Activated naive CD4-positive, alpha-beta T cell treated with anti-CD3 and anti-CD28 coated beads, Interleukin-2, amount 50 U/mL, for 24 hours (primary cell): ENCODE data around the gene CSMD2.

Experiments used
- H3K27ac Mint-ChIP-seq: one replicate; pipeline ENCODE4 v1.8.0; 2021; ENCODE audit warnings: mild to moderate bottlenecking, mixed read lengths
- H3K27me3 Mint-ChIP-seq: one replicate; pipeline ENCODE4 v1.8.0; 2021; ENCODE audit warnings: mixed read lengths
- H3K36me3 Mint-ChIP-seq: one replicate; pipeline ENCODE4 v1.8.0; 2021; ENCODE audit warnings: mixed read lengths
- H3K4me1 Mint-ChIP-seq: one replicate; pipeline ENCODE4 v1.8.0; 2021; ENCODE audit warnings: mixed read lengths
- H3K4me3 Mint-ChIP-seq: one replicate; pipeline ENCODE4 v1.8.0; 2021; ENCODE audit warnings: mild to moderate bottlenecking, mixed read lengths
- H3K9me3 Mint-ChIP-seq: one replicate; pipeline ENCODE4 v1.8.0; 2021; ENCODE audit warnings: mixed read lengths

CSMD2 gene

GRCh38 chr1:33876970-33877650 lies 287.9 kb downstream of the CSMD2 start:
- Mint-ChIP-seq H3K4me1 (no peaks in the 10 kb centered on the region), H3K9me3 (no peaks in the 10 kb centered on the region), H3K27ac (no peak overlapping the region), H3K36me3 (no peaks in the 10 kb centered on the region), H3K4me3 (no peak overlapping the region), H3K27me3 (peaks cover 9% of the 10 kb centered on the region)

- peaks cover 7% of the 10 kb centered on the region for H3K27me3 Mint-ChIP-seq
- no peaks in the 10 kb centered on the region for H3K36me3 Mint-ChIP-seq
- H3K4me3 Mint-ChIP-seq: no peak overlapping the region
- no peaks in the 10 kb centered on the region for H3K9me3 Mint-ChIP-seq
- no peak overlapping the region for H3K27ac Mint-ChIP-seq
- H3K4me1 Mint-ChIP-seq: no peaks in the 10 kb centered on the region
Measured at GRCh38 chr1:33875862-33876261, 289.2 kb downstream of the CSMD2 start.

GRCh38 chr1:33874636-33875035 lies 290.4 kb downstream of the CSMD2 start:
- no peaks in the 10 kb centered on the region for H3K4me1 Mint-ChIP-seq
- H3K36me3 Mint-ChIP-seq: no peaks in the 10 kb centered on the region
- no peak overlapping the region for H3K4me3 Mint-ChIP-seq
- peaks cover 5% of the 10 kb centered on the region for H3K27me3 Mint-ChIP-seq
- no peak overlapping the region for H3K27ac Mint-ChIP-seq
- H3K9me3 Mint-ChIP-seq: no peaks in the 10 kb centered on the region

GRCh38 chr1:33872683-33873082 lies 292.3 kb downstream of the CSMD2 start:
- H3K27me3 Mint-ChIP-seq: peaks cover 3% of the 10 kb centered on the region
- H3K4me1 Mint-ChIP-seq: no peaks in the 10 kb centered on the region
- peaks cover 2% of the 10 kb centered on the region for H3K9me3 Mint-ChIP-seq
- H3K27ac Mint-ChIP-seq: no peak overlapping the region
- no peak overlapping the region for H3K4me3 Mint-ChIP-seq
- H3K36me3 Mint-ChIP-seq: no peaks in the 10 kb centered on the region

- Mint-ChIP-seq H3K27me3 (peaks cover 3% of the 10 kb centered on the region), H3K36me3 (no peaks in the 10 kb centered on the region), H3K4me1 (no peaks in the 10 kb centered on the region), H3K27ac (no peak overlapping the region), H3K4me3 (no peak overlapping the region), H3K9me3 (peaks cover 4% of the 10 kb centered on the region)
Measured at GRCh38 chr1:33872275-33872674, 292.8 kb downstream of the CSMD2 start.

- H3K4me3 Mint-ChIP-seq: no peak overlapping the region
- H3K4me1 Mint-ChIP-seq: no peaks in the 10 kb centered on the region
- H3K27ac Mint-ChIP-seq: no peak overlapping the region
- H3K36me3 Mint-ChIP-seq: no peaks in the 10 kb centered on the region
- H3K9me3 Mint-ChIP-seq: peaks cover 4% of the 10 kb centered on the region
- peaks cover 9% of the 10 kb centered on the region for H3K27me3 Mint-ChIP-seq
Measured at GRCh38 chr1:33867684-33868083, 297.3 kb downstream of the CSMD2 start.

- no peaks in the 10 kb centered on the region for H3K4me1 Mint-ChIP-seq
- H3K27ac Mint-ChIP-seq: no peak overlapping the region
- no peak overlapping the region for H3K4me3 Mint-ChIP-seq
- no peaks in the 10 kb centered on the region for H3K36me3 Mint-ChIP-seq
- peaks cover 4% of the 10 kb centered on the region for H3K9me3 Mint-ChIP-seq
- H3K27me3 Mint-ChIP-seq: peaks cover 10% of the 10 kb centered on the region
Measured at GRCh38 chr1:33866281-33866680, 298.7 kb downstream of the CSMD2 start.

- Mint-ChIP-seq H3K27me3 (peaks cover 10% of the 10 kb centered on the region), H3K36me3 (no peaks in the 10 kb centered on the region), H3K4me3 (no peak overlapping the region), H3K27ac (no peak overlapping the region), H3K9me3 (peaks cover 4% of the 10 kb centered on the region), H3K4me1 (no peaks in the 10 kb centered on the region)
Measured at GRCh38 chr1:33864460-33865389, 300.3 kb downstream of the CSMD2 start.

GRCh38 chr1:33863779-33864178 lies 301.3 kb downstream of the CSMD2 start, which contains the start of gene HMGB4:
Gene HMGB4, plus strand, starts transcription at chr1:33864079. Its CDS starts 113 bp downstream, at chr1:33864192.
- H3K27ac Mint-ChIP-seq: no peak within 1 kb of the TSS
- H3K4me1 Mint-ChIP-seq: no peaks in the 10 kb centered on the region
- peaks cover 4% of the 10 kb centered on the region for H3K9me3 Mint-ChIP-seq
- H3K36me3 Mint-ChIP-seq: no peaks in the 10 kb centered on the region
- H3K4me3 Mint-ChIP-seq: no peak within 1 kb of the TSS
- peaks cover 10% of the 10 kb centered on the region for H3K27me3 Mint-ChIP-seq

GRCh38 chr1:33860671-33861070 lies 304.4 kb downstream of the CSMD2 start:
- peaks cover 15% of the 10 kb centered on the region for H3K27me3 Mint-ChIP-seq
- H3K4me1 Mint-ChIP-seq: no peaks in the 10 kb centered on the region

GRCh38 chr1:33854091-33854490 lies 310.9 kb downstream of the CSMD2 start:
- Mint-ChIP-seq H3K4me3 (no peak overlapping the region), H3K27me3 (peaks cover 10% of the 10 kb centered on the region), H3K36me3 (no peaks in the 10 kb centered on the region), H3K4me1 (no peaks in the 10 kb centered on the region), H3K27ac (no peak overlapping the region), H3K9me3 (no peaks in the 10 kb centered on the region)

More at GRCh38 chr1:33860671-33861070, 304.4 kb downstream of the CSMD2 start:
- Mint-ChIP-seq H3K36me3 (no peaks in the 10 kb centered on the region), H3K27ac (no peak overlapping the region), H3K9me3 (no peaks in the 10 kb centered on the region), H3K4me3 (no peak overlapping the region)

- H3K36me3 Mint-ChIP-seq: no peaks in the 10 kb centered on the region
- no peaks in the 10 kb centered on the region for H3K4me1 Mint-ChIP-seq
- H3K9me3 Mint-ChIP-seq: no peaks in the 10 kb centered on the region
- peaks cover 8% of the 10 kb centered on the region for H3K27me3 Mint-ChIP-seq
- no peak overlapping the region for H3K27ac Mint-ChIP-seq
- H3K4me3 Mint-ChIP-seq: no peak overlapping the region
Measured at GRCh38 chr1:33853431-33853830, 311.6 kb downstream of the CSMD2 start.

- Mint-ChIP-seq H3K27ac (no peak overlapping the region), H3K4me1 (no peaks in the 10 kb centered on the region), H3K4me3 (no peak overlapping the region), H3K9me3 (no peaks in the 10 kb centered on the region), H3K36me3 (no peaks in the 10 kb centered on the region), H3K27me3 (peaks cover 5% of the 10 kb centered on the region)
Measured at GRCh38 chr1:33852711-33853110, 312.3 kb downstream of the CSMD2 start.

- no peaks in the 10 kb centered on the region for H3K36me3 Mint-ChIP-seq
- H3K4me3 Mint-ChIP-seq: no peak overlapping the region
- H3K9me3 Mint-ChIP-seq: no peaks in the 10 kb centered on the region
- H3K27ac Mint-ChIP-seq: no peak overlapping the region
- no peaks in the 10 kb centered on the region for H3K4me1 Mint-ChIP-seq
- H3K27me3 Mint-ChIP-seq: peaks cover 5% of the 10 kb centered on the region
Measured at GRCh38 chr1:33850481-33850880, 314.5 kb downstream of the CSMD2 start.

GRCh38 chr1:33849211-33849610 lies 315.8 kb downstream of the CSMD2 start:
- H3K4me1 Mint-ChIP-seq: no peaks in the 10 kb centered on the region
- no peaks in the 10 kb centered on the region for H3K9me3 Mint-ChIP-seq
- no peaks in the 10 kb centered on the region for H3K36me3 Mint-ChIP-seq
- no peak overlapping the region for H3K27ac Mint-ChIP-seq
- H3K27me3 Mint-ChIP-seq: peaks cover 3% of the 10 kb centered on the region
- H3K4me3 Mint-ChIP-seq: no peak overlapping the region
